Hepatocyte (in vitro differentiated cells): Measurements from ENCODE around the gene EIF6. TPM values are rescaled to one million over a fixed set of nuclear protein-coding genes. Genes with fewer than 3 reads are reported as not detected.

Source experiments
- DNase-seq: peaks from one replicate; pipeline ENCODE4 v3.0.0-alpha.2; 2016; ENCODE audit warnings: low spot score
- H2AFZ ChIP-seq: fragments of 200-600 bp; sonication (generic); 2 replicates; pipeline ENCODE4 v1.6.0; 2016; ENCODE audit warnings: antibody characterized with exemption, mild to moderate bottlenecking
- H3K27ac ChIP-seq: fragments of 200-600 bp; sonication (generic); 2 replicates; pipeline ENCODE4 v1.5.1; 2016; ENCODE audit warnings: mild to moderate bottlenecking
- H3K27me3 ChIP-seq: fragments of 200-600 bp; sonication (generic); 2 replicates; pipeline ENCODE4 v1.6.1; 2016
- H3K36me3 ChIP-seq: fragments of 200-600 bp; sonication (generic); replicated peaks from 2 replicates; pipeline ENCODE4 v1.5.1; 2016; ENCODE audit warnings: low read depth; ENCODE audit not compliant: insufficient read depth
- H3K4me1 ChIP-seq: fragments of 200-600 bp; sonication (generic); 2 replicates; pipeline ENCODE4 v1.5.1; 2016; ENCODE audit warnings: mild to moderate bottlenecking, moderate library complexity; ENCODE audit not compliant: insufficient read depth
- H3K4me2 ChIP-seq: fragments of 200-600 bp; sonication (generic); 2 replicates; pipeline ENCODE4 v1.6.0; 2016
- H3K4me3 ChIP-seq: fragments of 200-600 bp; sonication (generic); 2 replicates; pipeline ENCODE4 v1.5.1; 2016; ENCODE audit warnings: mild to moderate bottlenecking
- H3K79me2 ChIP-seq: fragments of 200-600 bp; sonication (generic); 2 replicates; pipeline ENCODE4 v1.6.0; 2017; ENCODE audit warnings: mild to moderate bottlenecking
- H3K9me2 ChIP-seq: fragments of 200-600 bp; sonication (generic); replicated peaks from 2 replicates; pipeline ENCODE4 v1.6.0; 2017; ENCODE audit warnings: mild to moderate bottlenecking; ENCODE audit not compliant: insufficient read depth
- H3K9me3 ChIP-seq: fragments of 200-600 bp; sonication (generic); 2 replicates; pipeline ENCODE4 v1.5.1; 2016; ENCODE audit warnings: low read depth, mild to moderate bottlenecking
- H4K20me1 ChIP-seq: fragments of 200-600 bp; sonication (generic); 2 replicates; pipeline ENCODE4 v1.6.0; 2016; ENCODE audit warnings: mild to moderate bottlenecking; ENCODE audit not compliant: insufficient read depth, poor library complexity, severe bottlenecking
- EZH2 ChIP-seq: fragments of 200-600 bp; sonication (generic); IDR thresholded peaks from 2 replicates; pipeline ENCODE4 v1.6.1; 2016; ENCODE audit warnings: antibody characterized with exemption, mild to moderate bottlenecking, borderline replicate concordance
- EZH2phosphoT487 ChIP-seq: fragments of 200-600 bp; sonication (generic); IDR thresholded peaks from one replicate; pipeline ENCODE4 v1.6.1; 2018; ENCODE audit warnings: antibody characterized with exemption, mild to moderate bottlenecking, low read depth, moderate library complexity; ENCODE audit not compliant: unreplicated experiment, severe bottlenecking
- WGBS: methylation state at CpG from one replicate; pipeline ENCODE4 v1.1.6; 2016; ENCODE audit warnings: low lambda C conversion rate; ENCODE audit errors: missing lambda C conversion rate; 5-methylcytosine and 5-hydroxymethylcytosine counted together
- polyA plus RNA-seq: library from polyadenylated mRNA; unstranded; fragments of >200 nt; fragmentation: Nextera tagmentation; extraction: Ambion mirVana; gene quantifications from 2 replicates; pipeline ENCODE4 v1.2.1, GENCODE V29; 2016
- total RNA-seq: library from RNA; depleted of rRNA; stranded (reverse); fragments of >200 nt; gene quantifications from 2 replicates; pipeline ENCODE4 v1.2.3, GENCODE V29; 2014
- TF ChIP-seq, protein P1 (sequence below): fragments of 200-600 bp; sonication (generic); IDR thresholded peaks from 2 replicates; pipeline ENCODE4 v1.5.1; 2016; ENCODE audit warnings: antibody characterized with exemption, mild to moderate bottlenecking; ENCODE audit not compliant: poor library complexity

The EIF6 gene
- total and polyA plus RNA-seq, 2 experiments from 2014 or later = 112 to 230 TPM

DNA sequence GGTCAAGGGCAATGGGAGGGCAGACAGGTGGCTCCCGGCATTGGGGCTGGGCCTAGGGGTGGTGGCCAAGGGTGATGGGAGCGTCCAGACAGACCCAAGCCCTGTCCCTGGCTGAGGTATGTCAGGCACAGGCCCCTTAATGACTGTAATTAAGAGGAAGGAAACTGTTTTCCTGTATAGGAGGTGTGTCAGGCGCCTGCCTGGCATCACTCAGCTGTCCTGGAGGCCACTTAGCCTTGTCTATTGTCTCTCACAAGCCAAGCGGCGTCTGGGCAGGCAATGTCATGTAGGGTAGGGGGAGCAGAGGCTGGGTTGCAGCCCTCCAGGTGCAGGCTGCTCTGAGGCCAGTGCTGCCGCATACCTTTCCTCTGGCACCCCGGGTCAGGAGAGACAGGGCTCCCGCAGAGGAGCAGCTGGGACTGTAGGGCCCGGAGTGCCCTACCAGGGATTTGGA, 11.6 kb upstream of the EIF6 start:
- H3K4me1 ChIP-seq = peaks cover 4% of the 10 kb centered on the region
- WGBS = 62% methylated on average over 9 of the region's 9 CpGs
- H3K9me2 ChIP-seq = no peaks in the 10 kb centered on the region
- H3K9me3 ChIP-seq = no peaks in the 10 kb centered on the region
- H4K20me1 ChIP-seq = no peaks in the 10 kb centered on the region
- H3K4me3 ChIP-seq = no peak overlapping the region
- DNase-seq = no peak
- H2AFZ ChIP-seq = no peak overlapping the region
- no peak overlapping the region for H3K27ac ChIP-seq
- no peaks in the 10 kb centered on the region for H3K36me3 ChIP-seq
- H3K79me2 ChIP-seq = no peaks in the 10 kb centered on the region
- no peak overlapping the region for H3K4me2 ChIP-seq
- no peaks in the 10 kb centered on the region for H3K27me3 ChIP-seq
- TF ChIP-seq EZH2phosphoT487 = no peak
- TF ChIP-seq, protein P1, sequence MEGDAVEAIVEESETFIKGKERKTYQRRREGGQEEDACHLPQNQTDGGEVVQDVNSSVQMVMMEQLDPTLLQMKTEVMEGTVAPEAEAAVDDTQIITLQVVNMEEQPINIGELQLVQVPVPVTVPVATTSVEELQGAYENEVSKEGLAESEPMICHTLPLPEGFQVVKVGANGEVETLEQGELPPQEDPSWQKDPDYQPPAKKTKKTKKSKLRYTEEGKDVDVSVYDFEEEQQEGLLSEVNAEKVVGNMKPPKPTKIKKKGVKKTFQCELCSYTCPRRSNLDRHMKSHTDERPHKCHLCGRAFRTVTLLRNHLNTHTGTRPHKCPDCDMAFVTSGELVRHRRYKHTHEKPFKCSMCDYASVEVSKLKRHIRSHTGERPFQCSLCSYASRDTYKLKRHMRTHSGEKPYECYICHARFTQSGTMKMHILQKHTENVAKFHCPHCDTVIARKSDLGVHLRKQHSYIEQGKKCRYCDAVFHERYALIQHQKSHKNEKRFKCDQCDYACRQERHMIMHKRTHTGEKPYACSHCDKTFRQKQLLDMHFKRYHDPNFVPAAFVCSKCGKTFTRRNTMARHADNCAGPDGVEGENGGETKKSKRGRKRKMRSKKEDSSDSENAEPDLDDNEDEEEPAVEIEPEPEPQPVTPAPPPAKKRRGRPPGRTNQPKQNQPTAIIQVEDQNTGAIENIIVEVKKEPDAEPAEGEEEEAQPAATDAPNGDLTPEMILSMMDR = no peak

DNA sequence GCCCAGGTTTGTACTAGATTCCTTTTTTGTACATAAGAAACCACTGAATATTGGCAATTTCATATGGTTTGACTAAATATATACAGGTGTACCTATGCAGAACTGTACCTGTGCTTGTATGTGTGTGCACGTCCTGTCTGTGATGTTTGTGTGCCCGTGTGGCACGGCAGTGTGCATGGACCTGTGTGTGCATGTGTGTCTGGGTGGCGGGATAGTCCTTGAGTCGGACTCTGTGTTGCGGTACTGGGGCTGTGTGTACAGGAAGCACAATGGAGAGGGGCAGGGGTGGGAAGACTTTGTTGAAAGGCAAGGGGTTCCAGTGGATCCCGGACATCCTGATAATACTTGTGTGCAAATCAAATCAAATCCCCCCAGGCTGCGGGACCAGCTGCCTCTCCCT, 11.1 kb upstream of the EIF6 start:
- no peak for DNase-seq
- Histone ChIP-seq H3K4me1 (peaks cover 4% of the 10 kb centered on the region), H3K4me3 (no peak overlapping the region), H3K27ac (no peak overlapping the region), H3K27me3 (no peaks in the 10 kb centered on the region), H3K9me2 (no peaks in the 10 kb centered on the region), H4K20me1 (no peaks in the 10 kb centered on the region), H3K36me3 (no peaks in the 10 kb centered on the region), H3K4me2 (no peak overlapping the region), H3K9me3 (no peaks in the 10 kb centered on the region), H3K79me2 (no peaks in the 10 kb centered on the region), H2AFZ (no peak overlapping the region)
- 94% methylated on average over 8 of the region's 8 CpGs for WGBS
- TF ChIP-seq EZH2phosphoT487 (no peak), EZH2 (no peak)
- TF ChIP-seq, protein P1 = no peak

DNA sequence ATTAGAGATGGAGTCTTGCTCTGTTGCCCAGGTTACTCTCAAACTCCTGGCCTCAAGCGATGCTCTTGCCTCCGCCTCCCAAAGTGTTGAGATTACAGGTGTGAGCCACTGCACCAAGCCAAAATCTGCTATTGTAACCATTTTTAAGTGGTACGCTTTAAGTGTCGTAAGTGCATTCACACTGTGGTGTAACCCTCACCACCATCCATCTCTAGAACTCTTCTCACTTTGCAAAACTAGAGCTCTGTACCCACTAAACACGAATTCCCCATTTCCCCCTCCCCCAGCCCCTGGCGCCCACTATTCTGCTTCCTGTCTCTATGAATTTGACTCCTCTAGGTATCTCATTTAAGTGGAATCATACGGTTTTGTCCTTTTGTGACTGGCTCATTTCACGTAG, 10.5 kb upstream of the EIF6 start:
- WGBS = 89% methylated on average over 8 of the region's 8 CpGs
- H3K27me3 ChIP-seq = no peaks in the 10 kb centered on the region
- TF ChIP-seq EZH2phosphoT487 (no peak), EZH2 (no peak)
- TF ChIP-seq, protein P1 = no peak
- H2AFZ ChIP-seq = no peak overlapping the region
- H3K9me3 ChIP-seq = no peaks in the 10 kb centered on the region
- no peaks in the 10 kb centered on the region for H3K79me2 ChIP-seq
- no peak overlapping the region for H3K4me2 ChIP-seq
- no peak overlapping the region for H3K27ac ChIP-seq
- H4K20me1 ChIP-seq = no peaks in the 10 kb centered on the region
- DNase-seq = no peak
- H3K4me1 ChIP-seq = peaks cover 4% of the 10 kb centered on the region
- H3K36me3 ChIP-seq = no peaks in the 10 kb centered on the region
- H3K9me2 ChIP-seq = no peaks in the 10 kb centered on the region
- H3K4me3 ChIP-seq = no peak overlapping the region

DNA sequence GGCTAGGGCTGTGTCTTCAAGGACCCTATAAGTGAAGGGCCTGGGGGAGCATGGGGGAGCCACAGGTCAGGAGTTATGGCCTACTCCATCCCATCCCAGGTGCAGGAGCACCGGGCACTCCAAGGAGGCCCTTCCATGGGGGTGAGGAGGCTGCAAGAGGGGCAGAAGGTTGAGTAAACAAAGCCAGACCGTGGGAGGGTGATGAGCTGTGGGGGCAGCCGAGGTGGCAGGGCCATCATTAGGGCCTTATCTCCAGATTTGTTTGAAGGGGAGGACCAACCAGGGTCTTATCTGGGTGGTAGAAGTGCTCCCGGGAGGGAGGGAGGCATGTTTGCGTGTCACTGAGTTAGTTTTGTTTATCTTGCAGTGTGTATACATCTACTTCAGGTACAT, 9.7 kb upstream of the EIF6 start:
- 33% methylated on average over 5 of the region's 5 CpGs for WGBS
- Histone ChIP-seq H3K9me3 (no peaks in the 10 kb centered on the region), H3K4me2 (no peak overlapping the region), H3K9me2 (no peaks in the 10 kb centered on the region), H4K20me1 (no peaks in the 10 kb centered on the region), H3K79me2 (no peaks in the 10 kb centered on the region), H3K27me3 (no peaks in the 10 kb centered on the region), H3K27ac (no peak overlapping the region), H3K4me1 (peaks cover 4% of the 10 kb centered on the region), H3K4me3 (no peak overlapping the region), H3K36me3 (no peaks in the 10 kb centered on the region), H2AFZ (no peak overlapping the region)
- DNase-seq = no peak
- TF ChIP-seq EZH2 = no peak
- TF ChIP-seq, protein P1 = no peak
- no peak for TF ChIP-seq EZH2phosphoT487
